ENCODE measurements around the gene CR2.

The CR2 gene

GRCh38 chr1:207454046-207454964, at the start of gene CR2:
TSS of gene CR2 (plus strand) at chr1:207454328. CDS start at chr1:207454419, 91 bp downstream.
- Histone ChIP-seq H4K20me1 (ENCODE audit: insufficient read depth) (no peaks in the 10 kb centered on the region), H3K36me3 (ENCODE audit: insufficient read depth) (no peaks in the 10 kb centered on the region), H3K27me3 (ENCODE audit: insufficient read depth, low read depth) (no peaks in the 10 kb centered on the region), H3K4me3 (IDR thresholded peaks at IDR 0.05; ENCODE audit: insufficient read depth, low read depth, low read length) (peak within 1 kb of the TSS; percentile 67), H3K9ac (peak within 1 kb of the TSS; percentile 52), H2AFZ (ENCODE audit: low read depth) (peak within 1 kb of the TSS; percentile 89), H3K79me2 (ENCODE audit: insufficient read depth, low read depth) (no peaks in the 10 kb centered on the region), H3K4me1 (ENCODE audit: low read depth, poor library complexity, severe bottlenecking) (peaks cover 19% of the 10 kb centered on the region), H3K27ac (peak within 1 kb of the TSS; percentile 10; the same call in 1 of the 2 replicates), H3K4me2 (peak within 1 kb of the TSS; percentile 95)
- no peak; the same call in 1 of the 2 replicates for TF ChIP-seq CTCF (conservative IDR thresholded peaks at IDR 0.05; ENCODE audit: low read depth, low read length)

GRCh38 chr1:207404849-207405525, 49.1 kb upstream of the CR2 start:
- Histone ChIP-seq H3K4me3 (IDR thresholded peaks at IDR 0.05; ENCODE audit: insufficient read depth, low read depth, low read length) (no peak overlapping the region), H3K27me3 (ENCODE audit: insufficient read depth, low read depth) (no peaks in the 10 kb centered on the region), H3K79me2 (ENCODE audit: insufficient read depth, low read depth) (no peaks in the 10 kb centered on the region), H3K27ac (no peak overlapping the region), H3K4me2 (no peak overlapping the region; the same call in 1 of the 2 replicates), H3K9ac (no peak overlapping the region), H2AFZ (ENCODE audit: low read depth) (no peak overlapping the region), H3K4me1 (ENCODE audit: low read depth, poor library complexity, severe bottlenecking) (peaks cover 7% of the 10 kb centered on the region), H3K36me3 (ENCODE audit: insufficient read depth) (no peaks in the 10 kb centered on the region), H4K20me1 (ENCODE audit: insufficient read depth) (no peaks in the 10 kb centered on the region)
- peak; percentile 92 for TF ChIP-seq CTCF (conservative IDR thresholded peaks at IDR 0.05; ENCODE audit: low read depth, low read length)

GRCh38 chr1:207405814-207406213, 48.3 kb upstream of the CR2 start:
- no peak for TF ChIP-seq CTCF (conservative IDR thresholded peaks at IDR 0.05; ENCODE audit: low read depth, low read length)
- H3K79me2 ChIP-seq (ENCODE audit: insufficient read depth, low read depth): no peaks in the 10 kb centered on the region
- H3K27ac ChIP-seq: no peak overlapping the region
- H3K4me1 ChIP-seq (ENCODE audit: low read depth, poor library complexity, severe bottlenecking): peaks cover 7% of the 10 kb centered on the region
- no peaks in the 10 kb centered on the region for H3K36me3 ChIP-seq (ENCODE audit: insufficient read depth)
- no peaks in the 10 kb centered on the region for H3K27me3 ChIP-seq (ENCODE audit: insufficient read depth, low read depth)
- H3K4me3 ChIP-seq (IDR thresholded peaks at IDR 0.05; ENCODE audit: insufficient read depth, low read depth, low read length): no peak overlapping the region
- H4K20me1 ChIP-seq (ENCODE audit: insufficient read depth): no peaks in the 10 kb centered on the region
- H2AFZ ChIP-seq (ENCODE audit: low read depth): no peak overlapping the region
- H3K4me2 ChIP-seq: no peak overlapping the region
- no peak overlapping the region for H3K9ac ChIP-seq

GRCh38 chr1:207407655-207408260, 46.4 kb upstream of the CR2 start:
- no peak overlapping the region for H3K9ac ChIP-seq
- no peak overlapping the region for H3K27ac ChIP-seq
- H3K27me3 ChIP-seq (ENCODE audit: insufficient read depth, low read depth): no peaks in the 10 kb centered on the region
- H3K36me3 ChIP-seq (ENCODE audit: insufficient read depth): no peaks in the 10 kb centered on the region
- H2AFZ ChIP-seq (ENCODE audit: low read depth): no peak overlapping the region
- H3K4me3 ChIP-seq (IDR thresholded peaks at IDR 0.05; ENCODE audit: insufficient read depth, low read depth, low read length): no peak overlapping the region
- H3K4me1 ChIP-seq (ENCODE audit: low read depth, poor library complexity, severe bottlenecking): peaks cover 16% of the 10 kb centered on the region
- no peaks in the 10 kb centered on the region for H3K79me2 ChIP-seq (ENCODE audit: insufficient read depth, low read depth)
- no peak overlapping the region for H3K4me2 ChIP-seq
- no peaks in the 10 kb centered on the region for H4K20me1 ChIP-seq (ENCODE audit: insufficient read depth)
- no peak for TF ChIP-seq CTCF (conservative IDR thresholded peaks at IDR 0.05; ENCODE audit: low read depth, low read length)

Measured in KMS-11 (cell line).